ENCODE data around the gene UCHL1.
"Not testable (repeated sequence)": the region's sequence is repeated elsewhere in the genome, so short reads cannot be mapped to it uniquely, and the experiment has no call there.

- TF ChIP-seq POLR2A, CTCF (IDR thresholded peaks at IDR 0.05): not testable (repeated sequence)
Observed at GRCh38 chr4:41315426-41315825, 58.7 kb downstream of the UCHL1 start.
